HG02885 (cell line): ENCODE results near the gene SLC17A1.

Experiments used
- ATAC-seq: cut with Tn5 transposase; IDR thresholded peaks from one replicate; pipeline ENCODE4 v1.9.1; 2021; ENCODE audit warnings: mild to moderate bottlenecking; ENCODE audit not compliant: unreplicated experiment, poor library complexity

The SLC17A1 gene

DNA sequence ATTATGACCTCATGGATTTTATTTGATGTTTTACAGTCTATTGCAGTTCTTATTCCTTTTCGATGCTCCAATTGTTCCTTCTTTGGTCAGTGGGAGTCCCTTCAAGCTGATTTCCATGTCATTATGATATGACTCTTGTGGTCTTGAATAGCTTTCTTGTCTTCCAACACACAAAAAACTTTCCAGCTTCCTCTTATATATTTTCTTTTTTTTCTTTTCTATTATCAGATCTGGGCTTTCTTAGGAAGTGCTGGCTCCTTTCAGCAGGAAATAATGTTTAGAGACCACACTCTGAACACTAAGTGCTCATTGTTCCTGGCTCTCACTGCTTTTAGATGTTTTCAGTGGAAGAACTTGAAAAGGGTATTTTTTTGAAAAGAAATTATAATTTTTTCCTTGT is 3.1 kb upstream of the SLC17A1 start:
- no peak for ATAC-seq

DNA sequence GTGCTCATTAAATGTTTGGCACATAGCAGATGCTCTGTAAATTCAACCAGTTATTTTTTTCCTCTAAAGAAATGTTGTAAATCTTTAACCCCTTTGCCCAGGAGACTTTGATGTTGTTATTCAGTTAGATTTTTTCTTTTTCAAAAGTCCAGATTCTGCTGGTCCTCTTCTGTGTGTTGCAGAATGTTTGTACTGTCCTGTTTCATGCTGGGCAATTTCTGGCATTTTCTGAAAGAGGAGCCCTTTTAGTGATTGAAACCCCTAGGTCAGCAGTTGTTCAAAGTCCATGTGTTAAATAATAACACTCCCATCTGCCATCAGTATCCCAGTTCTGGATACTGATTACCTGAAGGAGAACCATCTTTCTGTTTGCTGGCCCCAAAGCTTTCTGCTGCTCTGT is 1.3 kb upstream of the SLC17A1 start:
- no peak for ATAC-seq

DNA sequence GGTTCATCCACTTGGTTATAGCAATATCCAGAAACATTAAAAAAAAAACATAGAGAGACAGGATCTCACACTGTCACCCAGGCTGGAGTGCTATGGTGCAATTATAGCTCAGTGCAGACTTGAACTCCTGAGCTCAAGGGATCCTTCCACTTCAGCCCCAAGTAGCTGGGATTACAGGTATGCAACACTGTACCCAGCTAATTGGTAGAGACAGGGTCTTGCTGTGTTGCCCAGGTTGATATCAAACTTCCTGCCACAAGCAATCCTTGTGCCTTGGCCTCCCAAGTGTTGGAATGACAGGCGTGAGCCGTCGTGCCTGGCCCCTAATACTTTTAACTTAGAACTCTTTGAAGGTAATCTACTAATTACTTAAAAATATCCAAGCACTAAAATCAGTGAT is 818 bp upstream of the SLC17A1 start:
- ATAC-seq, result no peak

DNA sequence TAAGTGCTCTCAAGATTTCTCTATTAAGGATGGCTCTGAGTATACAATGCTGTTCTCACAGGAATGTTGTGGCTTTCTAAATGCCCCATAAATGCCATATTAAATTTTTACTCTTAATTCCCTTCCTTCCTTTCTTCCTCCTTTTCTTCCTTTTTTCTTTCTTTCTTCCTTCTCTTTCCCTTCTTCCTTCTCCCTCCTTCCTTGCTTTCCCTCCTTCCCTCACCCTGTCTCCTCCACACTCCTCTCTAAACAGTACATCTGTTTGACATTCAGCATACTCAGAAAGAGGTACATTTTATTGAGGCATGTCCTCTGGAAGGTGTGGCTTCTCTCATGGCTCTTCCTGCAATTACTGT is 433 bp upstream of the SLC17A1 start:
- ATAC-seq, result no peak

DNA sequence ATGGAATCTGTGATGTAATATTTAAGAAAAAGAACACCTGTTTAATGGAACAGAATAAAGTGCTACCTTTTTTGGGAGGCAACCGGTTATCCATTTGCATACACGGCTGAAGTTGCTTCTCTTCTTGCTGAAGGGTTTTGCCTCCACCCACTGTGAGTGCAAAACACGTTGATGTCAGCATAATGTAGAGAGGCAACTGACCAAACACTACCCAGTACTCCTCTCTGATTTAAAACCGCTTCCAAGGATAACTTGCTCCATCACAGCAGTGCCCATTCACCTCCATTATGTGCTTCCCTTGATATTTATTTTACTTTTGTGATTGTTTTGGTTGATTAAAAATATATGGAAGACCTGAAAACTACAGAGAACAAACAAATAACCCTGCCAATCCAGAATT is 1.4 kb downstream of the SLC17A1 start:
- no peak for ATAC-seq

DNA sequence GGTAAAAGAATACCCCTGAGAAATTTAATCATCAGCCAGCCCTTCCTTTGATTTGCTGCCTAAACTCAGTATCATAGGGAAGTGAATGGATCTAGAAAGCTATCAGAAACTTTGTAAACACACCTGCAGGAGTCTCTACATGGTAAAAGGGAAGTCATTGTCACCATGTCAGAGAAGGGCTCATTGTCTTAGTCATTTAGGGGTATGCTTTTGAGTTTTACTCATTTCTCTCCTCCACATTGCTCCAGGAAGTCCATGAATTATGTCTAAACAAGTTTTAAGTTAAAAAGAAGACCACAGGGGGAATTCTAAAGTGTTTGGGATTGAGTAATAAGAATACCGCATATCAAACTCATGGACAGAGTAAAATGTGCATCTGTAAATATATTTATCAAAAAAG is 2.5 kb downstream of the SLC17A1 start:
- ATAC-seq, result no peak

DNA sequence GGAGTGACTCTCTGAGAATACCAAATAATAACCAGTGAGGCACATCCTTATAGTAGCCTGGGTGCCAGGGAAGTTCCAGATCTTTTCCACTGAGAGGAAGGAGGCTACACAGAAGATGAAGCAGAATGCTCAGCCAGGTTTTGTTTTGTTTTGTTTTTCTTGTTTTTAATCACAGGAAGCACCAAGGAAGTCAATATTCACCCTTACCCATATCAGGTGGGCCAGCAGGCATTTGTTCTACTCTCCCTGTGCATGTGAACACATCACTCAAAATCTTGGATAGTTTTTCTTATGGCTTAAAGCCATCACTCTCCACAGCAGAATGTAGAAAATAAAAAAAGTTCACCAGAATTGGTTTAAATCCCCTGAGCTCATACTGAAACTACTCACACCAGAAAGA is 10.5 kb downstream of the SLC17A1 start:
- no peak for ATAC-seq

DNA sequence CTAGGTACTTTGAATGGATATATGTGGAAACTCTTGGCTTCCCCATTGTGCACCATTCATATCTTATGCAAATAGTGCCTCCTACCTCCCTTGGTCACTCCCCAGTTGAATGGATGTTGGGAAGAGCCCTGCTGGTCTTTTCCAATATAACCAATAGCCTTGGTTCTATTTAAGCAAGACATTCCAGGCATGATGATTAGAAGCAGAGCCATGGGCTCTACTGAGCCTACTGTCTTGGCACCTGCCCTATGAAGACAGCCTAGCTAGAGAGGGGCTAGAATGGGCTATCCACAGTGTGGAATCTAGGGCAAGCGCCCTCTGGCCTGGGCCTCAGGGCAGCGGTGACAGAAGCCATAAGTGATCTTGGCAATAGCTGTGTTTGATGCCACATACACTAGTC is 15.6 kb downstream of the SLC17A1 start:
- ATAC-seq, result no peak

DNA sequence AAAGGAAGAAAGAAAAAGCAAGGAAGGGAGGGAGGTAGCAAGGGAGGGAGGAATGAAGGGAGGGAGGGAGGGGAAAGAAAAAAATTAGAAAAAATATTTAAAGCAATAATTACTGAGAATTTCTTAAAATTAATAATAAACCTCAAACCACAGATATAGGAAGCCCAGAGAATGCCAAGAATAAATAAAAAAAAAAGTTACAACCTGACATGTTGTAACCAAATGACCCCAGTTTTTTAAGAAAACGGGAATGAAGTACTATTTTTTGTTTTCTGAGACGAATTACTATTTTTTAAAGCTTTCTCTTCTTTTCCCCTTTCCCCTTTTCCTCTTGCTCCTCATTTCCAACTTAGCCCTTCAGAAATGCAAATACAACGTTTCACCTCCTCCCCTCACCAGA is 16.7 kb downstream of the SLC17A1 start:
- no peak for ATAC-seq

DNA sequence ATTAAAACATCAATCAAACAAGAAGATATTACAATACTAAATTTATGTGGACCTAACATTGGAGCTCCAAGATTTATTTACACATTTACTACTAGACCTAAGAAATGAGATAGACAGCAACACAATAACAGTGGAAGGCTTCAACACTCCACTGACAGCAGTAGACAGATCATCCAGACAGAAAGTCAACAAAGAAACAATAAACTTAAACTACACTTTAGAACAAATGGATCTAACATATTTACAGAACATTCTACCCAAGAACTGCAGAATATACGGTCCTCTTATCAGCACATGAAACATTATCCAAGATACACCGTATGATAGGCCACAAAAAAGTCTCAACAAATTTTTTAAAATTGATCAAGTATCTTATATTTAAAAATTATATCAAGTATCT is 27.0 kb downstream of the SLC17A1 start:
- ATAC-seq, result no peak

DNA sequence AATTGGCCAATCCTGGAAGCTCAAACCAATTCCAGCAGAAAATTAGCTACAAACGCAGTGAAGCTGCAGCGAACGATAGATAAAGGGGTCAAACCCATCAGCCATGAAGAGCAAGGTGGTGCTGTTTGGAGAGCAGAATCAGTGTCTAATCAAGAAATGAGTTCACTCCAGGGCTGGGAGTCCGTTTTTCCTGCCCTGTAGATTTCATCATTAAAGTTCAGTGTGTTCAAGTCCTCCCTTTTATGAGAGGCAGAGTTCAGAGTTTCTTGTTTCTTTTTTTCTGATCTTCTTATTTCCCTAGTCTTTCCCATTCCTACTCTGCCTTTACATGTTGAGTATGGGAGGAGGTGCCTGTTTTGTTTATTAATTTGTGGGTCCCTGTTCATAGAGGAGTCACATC is 30.4 kb downstream of the SLC17A1 start:
- no peak for ATAC-seq

DNA sequence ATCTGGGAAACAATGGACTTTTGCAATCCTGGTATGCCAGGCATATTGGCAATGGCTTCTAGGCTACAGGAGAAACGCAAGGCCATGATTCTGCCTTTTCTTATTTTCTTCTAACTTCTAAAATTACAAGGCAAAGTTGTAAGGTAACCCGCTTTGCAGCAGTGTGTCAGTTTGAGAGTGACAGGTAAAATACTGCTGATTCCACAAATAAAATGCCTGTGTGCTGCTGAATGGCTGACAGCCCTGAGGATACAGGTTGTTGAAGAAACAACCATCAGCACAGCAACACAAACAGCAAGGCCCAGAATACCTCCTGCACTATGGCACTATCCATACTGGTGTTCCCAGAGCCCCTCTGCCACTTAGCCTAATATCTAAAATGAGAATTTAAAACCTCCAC is 37.1 kb downstream of the SLC17A1 start:
- no peak for ATAC-seq

DNA sequence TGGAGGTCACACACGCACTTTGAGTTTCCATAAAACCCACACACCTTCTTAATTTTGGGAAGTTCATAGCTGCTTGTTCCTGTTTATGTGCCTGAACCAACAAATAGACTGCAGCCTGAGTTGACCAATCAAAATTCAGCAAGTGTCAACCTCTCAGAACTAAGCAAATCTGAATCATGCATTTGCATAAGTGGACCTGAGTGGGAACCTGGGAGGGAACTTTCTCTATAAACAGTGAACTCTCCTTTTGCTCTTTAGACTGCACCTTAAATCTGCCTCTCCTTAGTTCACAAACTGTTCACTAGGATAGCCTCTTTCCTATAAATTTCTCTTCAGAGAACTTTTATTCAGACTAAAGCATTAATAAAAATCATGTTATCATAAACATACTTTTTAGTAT is 37.9 kb downstream of the SLC17A1 start:
- ATAC-seq, result no peak

DNA sequence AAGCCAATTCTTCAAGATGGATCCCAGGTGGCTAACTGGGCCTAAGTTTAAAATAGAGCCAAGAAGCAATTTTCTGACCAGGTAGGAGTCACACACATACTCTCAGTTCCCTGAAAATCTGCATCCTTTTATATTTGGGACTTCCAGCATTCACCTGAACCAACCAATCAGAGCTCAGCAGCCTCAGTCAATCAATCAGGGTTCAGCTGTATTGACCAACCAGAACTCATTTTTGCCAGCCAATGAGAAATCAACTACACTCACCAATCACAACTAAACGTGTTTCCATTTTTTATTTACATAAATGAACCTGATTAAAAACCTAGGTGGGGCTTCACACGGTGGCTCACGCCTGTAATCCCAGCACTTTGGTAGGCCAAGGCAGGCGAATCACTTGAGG is 39.8 kb downstream of the SLC17A1 start:
- ATAC-seq, result no peak

DNA sequence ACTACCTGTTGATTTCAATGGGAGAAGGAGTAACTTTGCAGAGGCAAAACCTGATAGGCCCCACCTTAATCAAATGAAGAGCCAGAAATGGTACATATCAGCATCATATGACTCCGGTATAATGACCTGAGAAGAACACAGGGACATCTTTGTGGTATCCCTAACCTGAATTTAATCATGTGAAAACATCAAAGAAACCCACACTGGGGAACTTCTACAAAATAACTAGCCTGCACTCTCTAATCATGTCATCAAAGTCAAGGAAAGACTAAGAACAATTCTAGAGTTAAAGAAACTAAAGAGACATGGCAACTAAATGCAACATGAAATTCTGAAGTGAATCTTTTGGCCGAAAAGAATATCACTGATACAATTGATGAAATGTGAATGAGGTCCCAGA is 42.4 kb downstream of the SLC17A1 start:
- no peak for ATAC-seq

DNA sequence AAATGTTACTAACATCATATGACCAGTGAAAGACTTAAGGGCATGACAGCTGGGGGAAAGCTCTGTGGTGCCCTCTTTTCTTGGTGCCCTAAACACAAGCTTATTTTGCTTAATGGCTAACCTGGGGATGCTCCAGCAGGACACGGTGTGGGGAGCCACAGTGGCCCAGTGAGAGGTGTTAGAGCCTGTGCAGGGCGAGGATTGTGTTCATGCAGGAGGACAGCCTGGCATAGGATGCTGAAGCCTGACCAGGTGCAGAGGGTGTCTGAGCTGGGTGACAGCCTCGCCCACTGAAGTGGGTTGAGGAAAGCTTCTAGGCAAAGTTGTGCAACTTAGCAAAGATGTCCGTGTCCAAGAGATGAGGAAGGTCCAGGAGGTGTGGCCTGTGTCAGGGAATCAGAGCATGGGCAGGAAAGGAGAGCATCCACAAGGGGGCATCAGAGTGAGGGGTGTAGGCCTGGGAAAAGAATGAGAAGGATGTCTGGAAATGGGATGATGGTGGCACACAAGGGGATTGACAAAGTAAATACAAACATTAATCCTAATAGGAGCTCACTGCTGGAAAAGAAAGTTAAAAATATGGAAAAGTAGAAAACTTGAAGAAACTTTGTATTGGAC is 43.4 kb downstream of the SLC17A1 start:
- peak; percentile 49 for ATAC-seq

DNA sequence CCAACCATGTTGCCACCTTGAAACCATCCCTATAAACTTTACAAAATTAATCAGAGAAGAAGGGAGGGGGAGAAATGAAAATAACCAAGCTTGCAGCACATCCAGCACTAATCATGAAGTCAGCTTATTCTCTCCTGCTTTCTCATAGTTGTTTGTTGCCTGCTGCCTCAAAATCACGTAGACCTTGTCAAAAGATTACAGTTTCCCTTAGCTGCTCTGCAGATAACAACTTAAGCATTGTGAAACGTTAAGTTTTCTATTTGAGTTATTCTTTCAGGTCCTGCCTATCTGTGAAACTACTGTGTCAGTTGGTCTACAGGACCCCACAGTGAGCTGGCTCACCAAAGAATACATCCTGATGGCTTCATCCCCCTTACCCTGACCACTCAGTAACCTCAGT is 44.4 kb downstream of the SLC17A1 start:
- ATAC-seq, result no peak

DNA sequence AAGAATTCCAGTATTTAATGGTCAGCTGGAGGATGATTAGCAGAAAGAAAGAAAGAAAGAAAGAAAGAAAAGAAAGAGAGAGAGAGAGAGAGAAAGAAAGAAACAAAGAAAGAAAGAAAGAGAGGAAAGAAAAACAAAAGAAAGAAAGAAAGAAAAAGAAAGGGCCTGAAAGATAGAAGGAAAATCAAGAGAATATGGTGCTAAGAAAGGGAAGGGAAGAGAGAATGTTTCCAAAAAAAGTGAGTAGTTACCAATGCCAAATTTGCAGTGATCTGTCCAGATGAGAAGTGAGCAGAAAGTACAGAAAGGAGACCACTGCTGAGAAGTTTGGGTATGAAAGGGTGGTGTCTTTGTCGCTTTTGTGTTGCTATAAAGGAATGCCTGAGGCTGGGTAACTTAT is 50.7 kb downstream of the SLC17A1 start:
- ATAC-seq, result no peak

DNA sequence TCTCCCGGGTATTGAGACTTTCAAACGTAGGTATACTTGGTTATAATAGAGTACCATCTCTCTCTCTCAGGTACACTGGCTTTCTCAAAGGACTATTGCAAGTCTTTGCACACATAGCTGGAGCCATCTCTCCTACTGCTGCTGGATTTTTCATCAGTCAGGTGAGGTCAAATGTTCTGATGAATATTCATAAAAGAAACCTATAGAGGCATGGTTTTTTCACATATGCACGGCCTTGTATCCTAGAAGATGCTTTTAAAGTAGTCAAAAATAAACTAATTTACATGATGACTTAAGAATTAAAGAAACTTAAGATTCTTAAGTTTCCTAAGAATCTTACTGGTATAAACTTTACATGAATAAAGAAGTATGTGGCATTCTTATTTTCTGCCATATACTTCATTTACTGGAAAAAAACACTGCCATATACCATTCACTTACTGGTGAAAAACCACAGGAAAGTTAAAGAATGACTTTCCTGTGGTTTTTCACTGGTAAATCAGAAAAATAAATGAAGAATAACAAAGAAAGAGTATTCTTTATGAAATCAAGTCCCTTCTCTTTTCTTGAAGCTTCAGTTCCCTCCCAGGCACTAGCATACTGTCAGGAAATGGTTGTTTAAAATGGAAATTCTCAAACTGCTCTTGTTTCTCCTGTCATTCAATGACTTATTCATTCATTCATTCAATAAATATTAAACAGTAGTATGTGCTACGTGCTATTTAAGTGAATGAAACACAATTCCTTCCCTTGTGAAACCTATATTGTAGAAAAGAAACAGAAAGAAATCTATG is 53.8 kb downstream of the SLC17A1 start:
- ATAC-seq, result no peak

DNA sequence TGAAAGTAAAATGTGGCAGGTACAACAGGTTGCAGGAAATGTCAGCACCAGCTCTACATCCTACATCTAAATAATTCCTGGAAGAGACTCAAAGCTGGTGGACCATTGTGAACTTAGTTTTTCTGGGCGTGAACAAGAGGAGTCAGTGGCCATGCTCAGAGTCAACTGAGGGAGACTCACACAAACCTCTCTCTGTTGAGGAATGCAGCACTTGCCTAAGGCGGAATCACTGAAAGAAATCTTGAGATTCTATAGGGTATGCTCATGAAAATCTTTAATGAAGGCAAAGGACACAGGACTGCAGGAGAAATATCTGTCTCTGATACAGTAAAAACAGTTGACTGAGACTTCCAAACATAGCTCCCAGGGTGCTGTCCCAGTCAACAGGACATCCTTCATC is 54.8 kb downstream of the SLC17A1 start:
- ATAC-seq, result no peak

DNA sequence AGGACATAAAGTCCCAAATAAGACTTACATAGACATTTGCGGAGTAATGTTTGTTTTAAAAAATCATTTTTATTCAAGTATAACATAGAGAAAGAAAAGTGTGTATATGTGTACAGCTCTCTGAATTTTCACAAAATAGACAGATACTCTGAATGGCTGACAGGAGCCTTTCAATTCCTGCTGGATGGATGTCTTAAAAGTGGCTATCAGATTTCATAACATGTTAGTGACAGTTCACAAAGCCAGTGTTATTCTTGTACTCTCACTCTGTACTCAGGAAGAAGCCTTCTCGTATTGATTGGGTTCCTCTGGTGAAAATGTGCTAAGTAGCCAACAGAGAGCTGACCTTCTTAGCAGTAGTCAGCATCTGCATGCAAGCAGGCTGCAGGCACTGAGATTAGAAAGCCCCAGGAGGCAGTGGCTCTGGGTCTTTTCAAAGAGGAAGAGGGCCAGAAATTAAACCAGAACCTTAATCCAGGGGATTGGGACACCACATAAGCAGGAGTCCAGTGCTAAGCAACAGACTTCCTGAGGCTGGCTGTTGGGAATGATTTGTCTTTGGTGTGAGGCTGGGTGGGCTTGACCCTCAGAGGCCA is 57.6 kb downstream of the SLC17A1 start:
- no peak for ATAC-seq

DNA sequence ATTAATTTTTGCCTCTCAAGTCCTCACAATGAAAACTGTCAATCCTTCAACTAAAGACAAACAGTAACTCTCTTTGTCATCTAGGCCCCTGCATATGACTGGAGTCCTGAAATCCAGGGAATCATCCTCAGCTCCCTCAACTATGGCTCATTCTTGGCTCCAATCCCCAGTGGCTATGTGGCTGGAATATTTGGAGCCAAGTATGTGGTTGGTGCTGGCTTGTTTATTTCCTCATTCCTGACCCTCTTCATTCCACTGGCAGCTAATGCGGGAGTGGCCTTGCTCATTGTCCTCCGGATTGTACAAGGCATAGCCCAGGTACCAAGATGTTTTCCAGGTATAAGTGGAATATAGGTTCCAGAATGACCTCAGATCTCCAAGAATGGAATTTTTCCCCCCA is 61.9 kb downstream of the SLC17A1 start:
- ATAC-seq, result no peak
